Fibroblast of skin of right quadriceps (primary cell): ENCODE data around the gene CS.
"Not testable (repeated sequence)": the region's sequence is repeated elsewhere in the genome, so short reads cannot be mapped to it uniquely, and the experiment has no call there.

Experiments used
- DNase-seq: peaks from one replicate; pipeline ENCODE4 v3.0.0-alpha.2; 2013

Gene CS

GRCh38 chr12:56299853-56300643 is at the start of gene CS:
TSS of gene CS (minus strand) at chr12:56300330. CDS start at chr12:56300201, 129 bp downstream.
- DNase-seq = peak; percentile 98

GRCh38 chr12:56348776-56349175 is 48.6 kb upstream of the CS start:
- DNase-seq = no peak

DNA sequence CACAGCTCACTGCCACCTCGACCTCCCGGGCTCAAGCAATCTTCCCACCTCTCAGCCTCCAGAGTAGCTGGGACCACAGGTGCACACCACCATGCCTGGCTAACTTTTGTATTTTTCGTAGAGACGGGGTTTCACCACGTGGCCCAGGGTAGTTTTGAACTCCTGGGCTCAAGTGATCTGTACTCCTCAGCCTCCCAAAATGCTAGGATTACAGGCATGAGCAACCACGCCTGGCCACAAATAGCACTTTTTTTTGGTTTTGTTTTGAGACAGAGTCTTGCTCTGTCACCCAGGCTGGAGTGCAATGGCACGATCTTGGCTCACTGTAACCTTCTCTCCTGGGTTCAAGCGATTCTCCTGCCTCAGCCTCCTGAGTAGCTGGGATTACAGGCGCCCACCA is 47.1 kb upstream of the CS start:
- not testable (repeated sequence) for DNase-seq

DNA sequence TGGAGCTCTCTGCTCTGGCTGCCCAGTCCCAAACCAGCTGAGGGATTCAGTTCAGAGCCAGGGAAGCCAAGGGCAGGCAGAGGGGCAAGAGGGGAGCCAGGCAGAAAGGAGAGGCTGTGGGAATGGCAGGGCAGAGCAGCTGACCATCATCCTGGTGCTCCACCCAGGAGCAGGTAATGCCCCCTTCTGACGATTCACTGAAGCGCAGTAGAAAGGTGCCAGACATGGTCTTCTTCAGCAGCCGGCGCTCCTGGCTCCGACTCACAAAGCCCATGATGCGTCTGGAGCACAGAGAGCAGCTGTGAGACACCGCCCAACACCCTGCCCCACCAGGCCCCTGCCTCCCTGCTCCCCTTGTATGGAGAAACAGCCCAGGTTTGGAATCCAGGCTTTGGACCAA is 46.5 kb upstream of the CS start:
- no peak for DNase-seq

GRCh38 chr12:56342290-56342689 is 42.2 kb upstream of the CS start:
- not testable (repeated sequence) for DNase-seq

DNA sequence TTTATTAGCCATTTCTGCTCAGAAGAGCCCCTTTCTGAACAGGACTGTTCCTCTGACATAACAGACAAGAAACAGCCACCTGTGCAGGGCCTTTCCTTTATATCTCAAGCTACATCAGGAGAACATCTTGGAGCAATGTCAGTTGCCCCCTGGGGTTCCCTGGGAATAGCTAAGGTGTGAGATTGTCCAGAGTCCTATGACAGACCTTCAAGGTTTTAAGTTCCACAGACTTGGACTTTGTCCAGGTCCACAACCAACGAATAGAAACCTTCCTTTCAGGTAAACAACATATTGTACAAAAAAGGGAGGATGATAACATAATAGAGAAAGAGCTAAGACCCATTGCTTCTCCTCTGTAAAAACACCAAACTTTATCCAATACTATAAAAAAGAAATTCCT is 41.5 kb upstream of the CS start:
- DNase-seq = no peak

DNA sequence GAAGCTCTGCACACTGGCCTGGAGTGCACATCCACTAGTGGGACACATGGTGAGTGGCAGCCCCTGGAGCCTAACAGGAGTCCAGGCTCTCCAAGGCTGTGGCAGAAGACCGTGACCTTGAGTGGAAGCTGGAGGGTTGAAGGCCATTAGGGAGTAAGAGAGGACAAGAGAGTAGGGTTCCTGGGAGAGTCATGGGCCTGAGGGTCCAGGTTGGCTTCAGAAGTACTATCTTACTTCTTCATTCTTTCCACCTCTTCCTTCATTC is 39.0 kb upstream of the CS start:
- DNase-seq = no peak

GRCh38 chr12:56338308-56339157 is 38.4 kb upstream of the CS start, which contains the start of gene IL23A:
TSS of gene IL23A (plus strand) at chr12:56338884. CDS start at chr12:56339045, 161 bp downstream.
- peak; percentile 17 for DNase-seq

- DNase-seq = no peak
Measured at GRCh38 chr12:56337753-56338251, 37.7 kb upstream of the CS start.

GRCh38 chr12:56336361-56337167 is 36.4 kb upstream of the CS start:
- no peak for DNase-seq

- not testable (repeated sequence) for DNase-seq
Measured at GRCh38 chr12:56335527-56335926, 35.4 kb upstream of the CS start.

DNA sequence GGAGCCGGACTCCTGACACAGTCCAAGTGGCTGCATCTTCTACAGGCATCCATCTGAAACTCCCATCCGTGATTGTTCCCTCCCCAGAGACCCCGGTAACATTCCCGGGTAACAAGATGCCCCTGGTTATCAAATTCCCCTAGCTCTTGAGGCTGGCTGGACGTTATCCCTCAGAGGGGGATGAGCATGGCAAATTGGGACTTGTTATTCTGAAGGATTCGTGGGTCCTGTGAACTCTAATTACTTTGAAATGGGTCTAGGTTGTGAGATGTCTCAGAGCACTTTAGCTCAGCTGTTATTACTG is 34.3 kb upstream of the CS start:
- no peak for DNase-seq

DNA sequence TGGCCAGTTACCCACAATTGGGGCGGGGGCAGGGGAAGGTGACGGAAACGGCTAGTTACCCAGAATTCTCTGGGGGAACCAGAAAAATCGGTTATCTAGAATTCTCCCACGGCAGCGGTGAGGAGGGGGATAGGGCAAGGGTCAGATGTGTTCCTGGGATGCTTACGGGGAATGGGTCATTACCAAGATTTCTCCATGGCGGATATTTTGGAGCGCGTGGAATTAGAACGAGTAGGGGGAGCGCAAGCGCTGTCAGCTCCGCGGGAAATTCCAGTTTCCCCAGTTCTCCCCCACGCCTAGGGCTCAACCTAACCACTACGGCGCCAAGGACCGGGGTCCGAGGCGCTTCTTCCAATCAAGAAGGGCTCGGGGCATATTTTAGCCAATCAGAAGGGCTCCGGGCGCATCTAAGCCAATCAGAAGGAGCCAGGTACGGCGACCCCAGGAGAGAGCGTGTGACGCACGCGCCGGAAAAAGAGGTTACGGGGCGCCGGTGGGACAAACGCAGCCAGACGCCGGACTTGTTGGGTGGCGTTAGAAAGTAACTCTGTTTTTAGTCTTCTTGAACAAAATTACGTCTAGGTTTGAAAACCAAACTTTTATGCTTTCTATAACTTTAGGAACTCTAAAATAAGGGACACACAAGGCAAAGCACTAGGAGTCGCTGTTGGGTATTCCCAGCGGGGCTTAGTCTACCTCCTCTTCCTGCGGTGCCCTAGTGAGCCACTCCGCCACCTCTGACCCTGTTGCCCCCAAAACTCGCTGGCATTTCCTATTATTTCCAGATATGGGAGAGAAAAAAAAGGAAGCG is 33.8 kb upstream of the CS start, which contains the start of gene PAN2:
Gene PAN2, minus strand, starts transcription at position 322 of the 811 bp plus-strand sequence. CDS start 906 bp downstream, outside the sequence.
- DNase-seq = peak; percentile 99

DNA sequence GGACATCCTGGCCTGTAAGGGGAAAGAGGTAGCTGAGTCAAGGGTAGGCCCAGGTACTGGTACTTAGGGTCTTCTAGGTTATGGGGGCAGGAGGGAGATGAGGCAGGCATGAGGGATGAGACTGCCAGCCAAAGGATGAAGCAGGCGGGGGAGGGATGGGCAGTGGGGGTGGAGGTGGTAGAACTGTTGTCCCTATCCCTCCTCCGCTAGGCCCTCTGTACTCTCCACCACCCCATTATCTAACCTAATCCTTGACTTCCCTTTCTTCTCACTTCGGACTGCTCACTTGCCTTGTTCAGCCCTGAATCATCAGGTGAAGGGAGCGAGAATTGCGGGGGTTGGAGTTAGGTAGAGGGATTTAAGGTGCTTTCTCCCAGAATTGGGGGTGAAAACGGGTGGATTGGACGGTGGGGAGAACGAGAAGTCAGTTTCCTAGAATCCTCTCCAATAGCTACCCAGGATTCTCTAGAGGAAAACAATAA is 33.1 kb upstream of the CS start:
- DNase-seq = no peak

GRCh38 chr12:56332512-56333196 is 32.5 kb upstream of the CS start:
- no peak for DNase-seq

GRCh38 chr12:56330936-56331490 is 30.9 kb upstream of the CS start:
- DNase-seq = no peak

DNA sequence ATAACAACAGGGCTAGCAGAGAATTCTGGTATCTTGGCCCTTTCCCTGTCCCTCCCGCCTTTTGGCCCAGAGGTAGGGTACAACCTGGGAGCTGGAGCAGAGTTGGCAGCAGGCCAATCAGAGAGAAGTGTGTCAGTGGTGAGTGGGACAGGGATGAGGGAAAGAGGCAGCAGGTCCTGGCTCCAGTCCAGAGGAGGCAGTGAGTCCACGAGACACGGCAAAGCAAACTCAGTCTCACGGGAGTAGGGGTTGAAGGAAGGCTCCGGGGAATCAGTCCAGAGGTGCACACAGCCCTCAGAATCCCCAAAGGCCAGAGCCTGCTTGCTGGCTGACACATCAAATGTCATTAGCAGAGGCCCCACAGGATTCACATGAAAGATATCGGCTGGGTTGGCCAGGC is 26.4 kb upstream of the CS start:
- DNase-seq = no peak

- DNase-seq = no peak
Measured at GRCh38 chr12:56326126-56326525, 26.0 kb upstream of the CS start.

- no peak for DNase-seq
Measured at GRCh38 chr12:56324206-56324605, 24.1 kb upstream of the CS start.

DNA sequence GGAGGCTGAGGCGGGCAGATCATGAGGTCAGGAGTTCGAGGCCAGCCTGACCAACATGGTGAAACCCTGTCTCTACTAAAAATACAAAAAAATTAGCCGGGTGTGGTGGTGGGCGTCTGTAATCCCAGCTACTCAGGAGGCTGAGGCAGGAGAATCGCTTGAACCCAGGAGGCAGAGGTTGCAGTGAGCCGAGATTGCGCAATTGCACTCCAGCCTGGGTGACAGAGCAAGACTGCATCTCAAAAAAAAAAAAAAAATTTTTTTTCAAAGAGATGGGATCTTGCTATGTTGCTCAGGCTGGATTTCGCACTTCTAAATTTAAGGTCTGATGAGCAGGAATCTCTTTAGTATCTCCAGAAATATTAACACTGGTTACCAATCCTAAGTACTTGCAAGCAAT is 21.5 kb upstream of the CS start:
- DNase-seq = not testable (repeated sequence)

DNA sequence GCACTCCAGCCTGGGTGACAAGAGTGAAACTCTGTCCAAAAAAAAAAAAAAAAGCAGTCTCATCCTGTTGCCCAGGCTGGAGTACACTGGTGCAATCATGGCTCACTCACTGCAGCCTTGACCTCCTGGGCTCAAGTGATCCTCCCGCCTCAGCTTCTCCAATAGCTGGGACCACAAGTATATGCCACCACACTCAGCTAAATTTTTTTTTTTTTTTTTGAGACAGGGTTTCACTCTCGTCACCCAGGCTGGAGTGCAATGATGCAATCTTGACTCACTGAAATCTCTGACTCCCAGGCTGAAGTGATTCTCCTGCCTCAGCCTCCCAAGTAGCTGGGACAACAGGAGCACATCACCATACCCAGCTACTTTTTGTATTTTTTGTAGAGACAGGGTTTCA is 20.9 kb upstream of the CS start:
- DNase-seq = no peak
